HG03108 (cell line): Measurements from ENCODE around the gene ZNF460.
"Not testable (repeated sequence)": the region's sequence is repeated elsewhere in the genome, so short reads cannot be mapped to it uniquely, and the experiment has no call there.

Experiments
- ATAC-seq: cut with Tn5 transposase; IDR thresholded peaks from one replicate; pipeline ENCODE4 v1.9.1; 2021; ENCODE audit warnings: moderate library complexity; ENCODE audit not compliant: unreplicated experiment

The ZNF460 gene

GRCh38 chr19:57280165-57280961 is at the start of gene ZNF460:
Gene ZNF460, plus strand, starts transcription at chr19:57280485. Its CDS starts 322 bp downstream, at chr19:57280807.
- peak; percentile 70 for ATAC-seq

- ATAC-seq: no peak
Measured at GRCh38 chr19:57231686-57232085, 48.6 kb upstream of the ZNF460 start.

GRCh38 chr19:57233207-57233606 is 47.1 kb upstream of the ZNF460 start:
- ATAC-seq: no peak

GRCh38 chr19:57239982-57240310 is 40.3 kb upstream of the ZNF460 start:
- peak; percentile 3 for ATAC-seq

- peak; percentile 88 for ATAC-seq
Measured at GRCh38 chr19:57240311-57241090, 39.8 kb upstream of the ZNF460 start, which contains the start of gene ZNF805. Gene ZNF805, plus strand, starts transcription at chr19:57240632. Its CDS starts 260 bp downstream, at chr19:57240892.

GRCh38 chr19:57241176-57241575 is 39.1 kb upstream of the ZNF460 start:
- ATAC-seq: no peak

GRCh38 chr19:57242821-57243220 is 37.5 kb upstream of the ZNF460 start:
- ATAC-seq: no peak

- ATAC-seq: no peak
Measured at GRCh38 chr19:57244513-57244912, 35.8 kb upstream of the ZNF460 start.

- ATAC-seq: no peak
Measured at GRCh38 chr19:57245066-57245465, 35.2 kb upstream of the ZNF460 start.

GRCh38 chr19:57245959-57246358 is 34.3 kb upstream of the ZNF460 start:
- no peak for ATAC-seq

GRCh38 chr19:57248646-57249045 is 31.6 kb upstream of the ZNF460 start:
- no peak for ATAC-seq

GRCh38 chr19:57249329-57249728 is 31.0 kb upstream of the ZNF460 start:
- no peak for ATAC-seq

- not testable (repeated sequence) for ATAC-seq
Measured at GRCh38 chr19:57253767-57254166, 26.5 kb upstream of the ZNF460 start.

GRCh38 chr19:57262044-57262443 is 18.2 kb upstream of the ZNF460 start:
- ATAC-seq: no peak

GRCh38 chr19:57263244-57263741 is 17.0 kb upstream of the ZNF460 start:
- ATAC-seq: no peak

GRCh38 chr19:57267291-57267690 is 13.0 kb upstream of the ZNF460 start:
- no peak for ATAC-seq

GRCh38 chr19:57269515-57270250 is 10.6 kb upstream of the ZNF460 start:
- ATAC-seq: no peak

- ATAC-seq: no peak
Measured at GRCh38 chr19:57271280-57271679, 9.0 kb upstream of the ZNF460 start.

GRCh38 chr19:57273014-57273413 is 7.3 kb upstream of the ZNF460 start:
- ATAC-seq: no peak

- ATAC-seq: no peak
Measured at GRCh38 chr19:57276430-57276829, 3.9 kb upstream of the ZNF460 start.

GRCh38 chr19:57278481-57278880 is 1.8 kb upstream of the ZNF460 start:
- ATAC-seq: not testable (repeated sequence)
